Cortex of kidney (tissue), 1 donor: ENCODE measurements around the gene USP9X.
"Not testable (repeated sequence)": the region's sequence is repeated elsewhere in the genome, so short reads cannot be mapped to it uniquely, and the experiment has no call there.

Experiments used
- DNase-seq: peaks from one replicate; lab custom pipeline; 2025; lab: John Stamatoyannopoulos, UW

The USP9X gene

DNA sequence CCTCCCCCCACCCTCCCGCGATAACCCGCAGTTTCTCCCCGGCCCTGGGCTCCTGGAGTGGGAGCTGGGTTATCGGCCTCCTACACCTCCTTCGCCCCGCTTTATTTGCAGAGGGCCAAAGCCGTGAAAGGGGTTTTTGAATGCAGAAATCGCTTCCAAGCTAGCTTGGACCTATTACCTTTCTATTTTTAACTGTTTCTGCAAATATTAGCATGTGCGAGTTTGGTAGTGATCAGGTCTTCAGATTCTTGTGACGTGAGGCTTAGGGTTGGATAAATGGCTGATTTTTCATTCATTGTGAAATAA, 1.3 kb downstream of the USP9X start:
- no peak for DNase-seq

DNA sequence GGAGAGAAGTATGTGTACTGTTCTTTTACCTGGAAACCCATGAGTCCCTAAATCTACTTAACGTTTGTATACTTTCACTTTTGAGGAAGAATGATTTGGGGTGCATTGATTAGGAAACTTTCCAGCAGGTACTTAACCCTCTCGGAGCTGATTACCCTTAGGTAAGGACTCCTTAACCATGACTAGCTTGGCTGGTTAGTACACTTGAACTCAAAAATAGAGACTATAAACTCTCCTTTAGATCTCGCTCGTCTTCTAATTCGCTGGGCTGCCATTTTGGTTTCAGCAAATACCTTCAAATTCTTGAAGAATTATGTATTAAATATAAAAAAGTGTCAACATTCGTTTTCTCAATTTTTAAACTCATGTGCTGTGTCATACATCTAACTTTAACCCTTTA, 2.0 kb downstream of the USP9X start:
- no peak for DNase-seq

DNA sequence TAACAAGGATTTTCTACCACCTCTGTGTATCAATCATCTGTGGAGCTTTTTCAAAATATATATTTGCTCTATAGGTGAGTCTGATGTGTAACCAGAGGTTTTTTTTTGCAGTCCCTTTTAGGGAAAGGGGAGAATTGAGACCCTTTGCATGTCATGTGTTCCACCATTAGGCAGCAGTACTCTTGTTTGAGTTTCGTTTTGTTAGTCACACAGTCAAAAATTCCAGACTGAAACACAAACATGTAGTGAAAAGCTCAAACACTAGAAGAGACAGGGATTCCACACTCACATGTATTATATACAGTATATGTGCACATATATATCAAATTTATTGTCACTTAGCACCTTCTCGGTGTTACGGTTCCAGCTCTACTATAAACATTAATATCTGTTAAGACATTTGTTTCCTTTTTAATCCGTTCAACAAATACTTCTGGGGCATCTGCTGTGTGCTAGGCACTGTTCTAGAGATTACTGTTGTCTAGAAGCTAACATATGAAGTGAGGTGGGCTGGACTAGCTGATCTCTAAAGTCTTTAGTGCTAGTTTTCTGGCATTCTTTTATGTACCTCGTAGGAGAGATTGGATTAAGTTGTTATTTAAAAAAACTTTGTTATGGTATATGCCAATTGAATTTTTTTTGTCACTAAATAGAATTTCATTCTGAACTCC, 5.5 kb downstream of the USP9X start:
- DNase-seq: no peak

DNA sequence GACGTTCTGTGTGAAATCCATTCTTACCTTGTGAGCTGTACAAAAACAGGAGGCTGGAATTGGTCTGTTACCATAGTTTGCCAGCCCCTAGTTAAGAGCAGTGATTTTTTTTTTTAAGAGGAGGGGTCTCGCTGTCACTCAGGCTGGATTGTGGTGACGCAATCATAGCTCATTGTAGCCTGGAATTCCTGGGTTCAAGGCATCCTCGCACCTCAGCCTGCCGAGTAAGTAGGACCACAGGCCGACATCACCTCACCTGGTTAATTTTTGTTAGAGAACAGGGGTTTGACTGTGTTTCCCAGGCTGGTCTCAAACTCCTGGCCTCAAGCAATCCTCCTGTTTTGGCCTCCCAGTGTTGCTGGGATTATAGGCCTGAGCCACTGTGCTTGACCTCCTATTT, 7.5 kb downstream of the USP9X start:
- no peak for DNase-seq

DNA sequence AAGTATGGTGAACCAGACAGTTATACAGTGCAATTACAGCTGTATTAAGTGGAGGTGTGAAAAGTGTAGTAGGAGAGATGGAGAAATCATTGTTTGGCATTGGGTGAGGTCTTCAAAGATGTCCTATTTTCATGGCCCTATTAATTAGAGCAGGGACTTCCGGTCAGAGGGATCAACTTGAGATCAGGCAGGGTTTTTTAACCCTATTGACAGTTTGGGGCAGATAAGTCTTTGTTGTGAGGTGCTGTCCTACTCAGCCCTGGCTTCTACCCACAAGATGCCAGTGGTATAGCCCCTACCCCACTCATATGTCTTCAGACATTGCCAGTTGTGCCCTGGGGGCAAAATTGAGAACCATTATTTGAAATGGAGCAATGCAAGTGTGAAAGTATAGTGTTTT, 9.9 kb downstream of the USP9X start:
- no peak for DNase-seq

DNA sequence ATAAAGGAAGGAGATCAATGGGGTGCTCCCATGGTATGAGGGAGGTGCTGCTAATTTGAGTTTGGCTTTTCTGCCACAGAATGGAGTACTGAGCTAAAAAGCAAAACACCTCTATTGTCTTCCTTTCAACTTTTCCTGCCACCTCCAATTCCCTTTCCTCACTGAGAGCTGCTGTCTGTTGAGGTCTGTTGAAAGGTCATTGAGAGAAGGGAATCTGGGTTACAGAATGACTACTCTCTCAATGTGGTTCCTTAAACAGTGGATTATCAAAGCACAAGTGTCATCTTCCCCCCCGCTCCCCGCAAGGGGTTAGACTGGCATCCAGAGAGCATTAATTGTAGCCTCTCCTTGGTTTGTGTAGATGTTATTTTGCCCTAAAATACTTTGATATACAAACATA, 10.7 kb downstream of the USP9X start:
- DNase-seq: no peak

DNA sequence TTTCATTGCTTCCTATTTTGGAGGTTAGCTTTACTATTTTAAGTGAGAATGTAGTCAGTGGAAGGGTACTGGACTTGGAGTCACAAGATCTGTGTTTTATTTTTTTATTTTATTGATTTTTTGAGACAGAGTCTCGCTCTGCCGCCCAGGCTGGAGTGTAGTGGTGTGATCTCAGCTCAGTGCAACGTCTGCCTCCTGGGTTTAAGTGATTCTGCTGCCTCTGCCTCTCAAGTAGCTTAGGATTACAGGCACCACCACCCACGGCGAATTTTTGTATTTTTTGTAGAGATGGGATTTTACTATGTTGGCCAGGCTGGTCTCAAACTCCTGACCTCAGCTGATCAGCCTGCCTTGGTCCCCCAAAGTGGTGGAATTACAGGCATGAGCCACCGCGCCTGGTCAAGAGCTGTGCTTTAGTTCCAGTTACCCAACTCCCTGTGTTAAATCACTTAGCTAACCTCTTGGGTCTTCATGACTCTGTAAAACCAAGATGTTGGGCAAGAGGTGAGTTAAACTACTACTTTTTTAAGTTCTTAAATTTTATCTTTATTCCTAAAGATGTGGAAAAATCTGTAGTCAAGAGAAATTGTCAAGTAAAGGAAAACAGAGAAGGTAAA, 11.2 kb downstream of the USP9X start:
- no peak for DNase-seq

DNA sequence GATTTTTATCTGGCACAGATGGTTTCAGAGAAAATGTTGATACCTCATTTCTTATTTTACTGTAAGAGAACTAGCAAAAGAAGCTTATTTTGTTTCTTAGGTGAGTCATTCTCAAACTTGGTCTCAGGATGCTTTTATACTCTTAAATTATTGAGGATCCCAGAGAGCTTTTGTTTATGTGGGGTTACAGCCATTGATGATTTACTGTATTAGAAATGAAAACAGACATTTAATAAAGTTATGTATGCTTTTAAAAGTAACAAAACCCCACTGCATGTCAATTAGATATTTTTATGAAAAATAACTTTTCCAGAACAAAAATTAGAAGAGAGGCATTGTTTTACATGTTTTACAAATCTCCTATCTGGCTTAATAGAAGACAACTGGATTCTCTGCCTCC, 12.1 kb downstream of the USP9X start:
- DNase-seq: no peak

DNA sequence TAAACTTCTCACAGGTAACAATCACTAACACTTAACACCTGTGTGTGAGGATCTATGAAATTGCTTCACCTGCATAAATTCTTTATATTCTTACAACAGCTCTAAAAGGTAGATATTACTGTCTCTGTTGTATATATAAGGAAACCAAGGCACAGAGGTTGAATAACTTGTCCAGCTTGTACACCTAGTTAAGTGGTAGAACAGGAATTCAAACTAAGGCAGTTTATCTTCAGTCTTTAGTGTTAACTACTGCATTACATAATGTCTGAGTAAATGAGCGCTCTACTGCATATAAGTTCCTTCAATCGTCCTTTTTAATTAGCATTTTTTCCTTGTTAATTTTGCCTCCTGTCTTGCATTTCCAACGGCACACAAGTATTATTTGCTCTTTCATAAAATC, 15.0 kb downstream of the USP9X start:
- DNase-seq: no peak

DNA sequence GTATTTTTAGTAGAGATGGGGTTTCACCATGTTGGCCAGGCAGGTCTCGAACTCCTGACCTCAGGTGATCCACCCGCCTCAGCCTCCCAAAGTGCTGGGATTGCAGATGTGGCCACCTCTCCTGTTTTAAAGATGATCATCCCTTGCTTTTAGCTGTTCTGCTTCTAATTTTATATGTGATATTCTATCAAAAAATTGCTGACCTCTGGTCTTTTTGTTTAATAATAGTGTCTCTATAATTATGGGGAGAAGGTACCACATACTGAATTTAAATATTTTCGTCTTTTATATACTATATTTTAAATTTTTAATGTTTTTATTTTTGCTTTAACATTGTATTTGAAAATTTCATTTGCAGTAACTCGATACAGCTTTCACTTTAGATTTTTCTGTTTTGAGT, 15.6 kb downstream of the USP9X start:
- no peak for DNase-seq

DNA sequence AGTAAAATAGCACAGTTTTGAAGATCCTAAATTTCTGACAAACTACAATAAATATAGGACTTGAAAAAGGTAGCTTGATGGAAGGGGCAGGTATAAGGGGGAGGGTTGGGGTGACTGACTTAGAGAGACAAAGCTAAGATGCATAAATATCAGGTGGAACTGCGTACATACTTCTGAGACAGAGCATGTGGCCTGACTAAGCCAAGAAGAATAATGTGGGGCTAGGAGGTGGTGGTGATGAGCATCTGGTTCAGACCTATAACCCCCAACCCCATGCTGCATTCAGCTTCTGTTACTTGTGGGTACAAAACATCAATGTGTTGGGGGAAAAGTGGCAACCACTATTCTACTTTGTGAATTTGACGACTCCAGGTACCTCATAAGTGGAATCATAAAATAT, 19.8 kb downstream of the USP9X start:
- no peak for DNase-seq

DNA sequence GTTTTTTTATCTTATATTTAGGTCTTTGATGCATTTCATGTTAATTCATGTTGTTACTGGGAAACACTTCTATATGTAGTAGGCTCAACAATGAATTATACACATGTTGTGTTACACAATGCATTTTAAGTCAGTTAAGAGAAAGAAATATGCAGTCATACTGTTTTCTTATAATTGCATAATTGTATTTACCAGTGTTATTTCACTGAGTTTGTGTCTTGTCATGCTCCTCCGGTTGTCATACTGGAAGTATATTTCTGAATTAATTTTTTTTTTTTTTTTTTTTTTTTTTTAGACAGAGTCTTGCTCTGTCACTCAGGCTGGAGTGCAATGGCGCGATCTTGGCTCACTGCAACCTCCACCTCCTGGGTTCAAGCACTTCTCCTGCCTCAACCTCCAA, 21.0 kb downstream of the USP9X start:
- DNase-seq: not testable (repeated sequence)

DNA sequence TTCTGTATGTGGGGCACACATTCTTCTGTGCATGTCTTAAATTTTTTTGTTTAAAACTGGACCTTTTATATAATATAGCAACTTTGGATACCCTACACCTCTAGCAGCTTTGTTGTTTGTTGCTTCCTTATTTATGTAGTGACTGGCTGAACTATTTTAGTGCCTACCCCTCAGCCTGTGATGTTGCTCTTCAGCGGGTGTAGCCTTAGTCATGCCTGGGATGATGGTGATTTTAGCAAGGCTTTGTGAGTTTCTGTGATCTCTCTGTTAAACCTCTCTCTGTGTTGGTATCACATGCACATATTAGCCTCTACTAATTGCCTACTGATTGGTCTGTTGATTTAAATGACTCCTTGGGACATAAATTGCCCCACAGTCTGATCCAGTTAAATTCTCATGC, 22.8 kb downstream of the USP9X start:
- no peak for DNase-seq

DNA sequence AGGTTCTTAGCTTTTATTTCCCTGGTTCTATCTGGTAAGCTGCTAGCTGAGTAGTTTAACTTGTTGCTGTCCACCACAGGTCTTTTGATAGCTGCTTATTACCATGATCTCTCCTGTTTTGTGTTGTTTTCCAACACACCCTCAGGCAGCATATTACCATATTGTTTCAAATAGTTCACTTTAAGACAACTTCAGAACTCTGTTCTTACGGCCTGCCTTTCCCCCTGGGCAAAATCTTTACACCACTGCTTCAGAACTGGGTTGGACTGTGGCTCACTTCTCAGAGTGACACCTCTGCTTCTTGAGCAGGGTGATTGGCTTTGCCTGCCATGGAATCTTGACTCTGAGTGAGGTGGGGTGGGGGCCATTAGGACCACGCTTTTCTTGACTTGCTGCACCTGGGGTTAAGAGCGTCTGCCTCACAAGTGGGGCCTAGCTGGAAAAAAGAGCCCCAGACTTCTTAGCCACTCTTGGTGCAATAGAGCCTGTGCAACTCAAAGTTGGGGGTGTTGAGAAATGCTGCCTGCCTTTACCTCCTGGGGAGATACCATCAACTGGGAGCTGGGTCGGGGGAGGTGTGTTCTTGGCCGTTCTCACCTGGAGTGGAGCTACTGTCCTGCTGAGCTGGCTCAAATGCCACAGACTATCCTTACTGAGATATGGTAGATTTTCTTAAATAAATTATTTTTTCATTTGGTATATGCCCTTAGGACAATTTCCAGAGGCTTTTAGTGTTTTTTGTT, 23.4 kb downstream of the USP9X start:
- DNase-seq: no peak

DNA sequence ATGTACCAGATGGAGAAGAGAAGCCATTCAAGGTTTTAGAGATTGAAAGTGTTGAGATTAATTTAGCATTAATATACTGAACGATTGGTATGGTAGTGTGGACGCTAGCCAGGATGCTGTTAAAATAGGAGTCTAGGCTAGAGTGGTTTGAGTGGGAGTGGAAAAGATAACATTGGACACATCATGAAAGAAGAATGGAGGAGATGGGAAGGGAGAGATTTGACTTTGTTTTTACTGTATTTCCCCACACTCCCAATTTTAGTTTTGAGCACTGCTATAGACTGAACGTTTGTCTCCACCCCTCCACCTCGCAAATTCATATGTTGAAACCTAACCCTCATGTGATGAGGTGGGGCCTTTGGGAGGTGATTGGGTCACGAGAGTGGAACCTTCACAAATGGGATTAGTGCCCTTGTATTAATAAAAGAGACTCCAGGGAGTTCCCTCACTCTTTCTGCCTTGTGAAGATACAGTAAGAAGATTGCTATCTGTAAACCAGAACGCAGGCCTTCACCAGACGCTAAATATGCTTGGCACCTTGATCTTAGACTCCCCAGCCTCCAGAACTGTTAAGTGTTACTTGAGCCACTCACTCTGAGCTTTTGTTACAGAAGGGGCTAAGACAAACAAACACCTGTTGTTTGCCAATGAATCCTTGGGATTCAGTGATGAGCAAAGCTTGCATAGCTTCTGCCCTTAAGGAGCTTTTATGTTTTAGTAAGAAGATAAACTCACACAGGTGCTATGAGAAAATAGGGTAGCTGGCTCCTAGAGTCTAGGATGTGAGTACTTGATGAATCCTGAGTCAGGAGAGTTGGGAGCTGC, 25.8 kb downstream of the USP9X start:
- DNase-seq: no peak

DNA sequence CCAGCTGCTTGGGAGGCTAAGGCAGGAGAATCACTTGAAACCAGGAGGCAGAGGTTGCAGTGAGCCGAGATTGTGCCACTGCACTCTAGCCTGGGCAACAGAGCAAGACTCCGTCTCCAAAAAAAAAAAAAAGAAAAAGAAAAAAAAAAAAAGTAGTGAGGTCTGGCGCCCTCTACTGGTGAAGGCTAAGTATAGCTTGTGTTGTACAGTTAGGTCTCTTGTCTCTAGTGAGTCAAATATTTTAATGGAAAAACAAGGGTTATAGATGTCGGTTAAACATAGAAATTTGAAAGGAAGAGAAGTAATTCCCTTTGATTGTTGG, 29.8 kb downstream of the USP9X start:
- not testable (repeated sequence) for DNase-seq

DNA sequence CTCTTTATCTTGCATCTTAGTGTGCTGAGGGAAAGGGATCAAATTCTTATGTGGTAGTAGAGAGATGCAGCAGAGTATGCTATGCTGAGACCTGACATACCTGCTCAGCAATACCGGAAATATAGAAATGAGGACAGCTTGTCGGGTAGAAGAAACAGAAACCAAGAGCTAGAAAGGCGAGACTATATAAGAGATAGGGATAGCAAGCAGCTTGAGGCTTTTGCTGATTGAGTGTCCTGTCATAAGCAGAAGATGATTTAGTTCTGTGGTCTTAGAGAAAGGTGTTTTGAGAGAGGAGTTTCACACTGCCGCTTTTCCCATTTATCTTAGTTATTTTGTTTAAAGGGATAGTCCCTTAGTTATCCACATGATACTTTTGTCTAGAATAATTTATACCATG, 31.7 kb downstream of the USP9X start:
- no peak for DNase-seq

DNA sequence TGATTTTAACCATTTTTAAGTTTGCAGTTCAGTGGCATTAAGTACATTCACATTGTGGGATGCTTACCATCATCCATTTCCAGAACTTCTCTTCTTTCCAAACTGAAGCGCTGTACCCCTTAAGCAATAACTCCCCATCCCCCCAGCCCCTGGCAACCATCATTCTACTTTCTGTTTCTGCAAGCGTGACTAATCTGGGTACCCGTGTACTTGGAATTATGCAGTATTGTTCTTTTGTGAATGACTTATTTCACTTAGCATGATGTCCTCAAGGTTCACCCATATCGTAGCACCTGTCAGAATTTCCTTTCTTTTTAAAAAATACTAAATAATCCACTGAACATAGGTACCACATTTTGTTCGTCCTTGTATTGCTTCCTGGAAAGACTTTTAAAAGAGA, 32.9 kb downstream of the USP9X start:
- DNase-seq: no peak

DNA sequence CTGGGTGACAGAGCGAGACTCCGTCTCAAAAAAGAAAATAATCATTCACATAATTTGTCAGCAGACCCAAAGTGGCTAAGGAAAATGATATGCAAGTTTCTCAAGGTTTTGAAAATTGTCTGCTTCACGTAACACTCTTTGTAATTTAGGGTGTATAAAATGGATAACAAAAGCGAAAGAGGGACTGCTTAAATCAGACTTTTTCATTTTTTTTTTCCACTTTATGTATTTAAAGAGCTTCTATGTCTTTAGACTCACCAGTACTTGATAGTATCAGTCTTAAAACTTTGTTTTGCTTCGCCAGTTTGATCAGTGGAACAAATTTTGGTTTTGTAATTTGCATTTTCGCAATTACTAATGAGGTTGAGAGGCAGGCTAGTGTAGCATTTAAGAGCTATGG, 34.6 kb downstream of the USP9X start:
- DNase-seq: no peak

DNA sequence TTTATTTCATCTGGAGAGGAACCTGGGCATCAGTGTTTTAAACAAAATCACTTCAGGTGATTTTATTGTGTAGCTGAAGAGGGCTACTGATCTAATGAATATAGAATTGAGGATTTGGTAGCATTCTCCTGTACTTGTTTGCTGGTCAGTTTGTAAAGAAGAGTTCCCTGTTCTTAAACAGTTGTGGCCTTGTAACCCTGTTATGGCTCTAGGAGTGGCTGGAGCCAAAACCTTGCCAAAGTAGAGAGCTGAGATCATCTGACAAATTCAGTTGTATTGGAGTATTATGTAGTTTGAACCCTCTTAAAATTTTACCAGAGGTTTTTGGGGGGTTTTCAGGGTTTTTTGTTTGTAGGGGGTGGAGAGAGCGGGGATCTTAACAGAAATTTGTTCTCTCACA, 36.5 kb downstream of the USP9X start:
- DNase-seq: no peak

DNA sequence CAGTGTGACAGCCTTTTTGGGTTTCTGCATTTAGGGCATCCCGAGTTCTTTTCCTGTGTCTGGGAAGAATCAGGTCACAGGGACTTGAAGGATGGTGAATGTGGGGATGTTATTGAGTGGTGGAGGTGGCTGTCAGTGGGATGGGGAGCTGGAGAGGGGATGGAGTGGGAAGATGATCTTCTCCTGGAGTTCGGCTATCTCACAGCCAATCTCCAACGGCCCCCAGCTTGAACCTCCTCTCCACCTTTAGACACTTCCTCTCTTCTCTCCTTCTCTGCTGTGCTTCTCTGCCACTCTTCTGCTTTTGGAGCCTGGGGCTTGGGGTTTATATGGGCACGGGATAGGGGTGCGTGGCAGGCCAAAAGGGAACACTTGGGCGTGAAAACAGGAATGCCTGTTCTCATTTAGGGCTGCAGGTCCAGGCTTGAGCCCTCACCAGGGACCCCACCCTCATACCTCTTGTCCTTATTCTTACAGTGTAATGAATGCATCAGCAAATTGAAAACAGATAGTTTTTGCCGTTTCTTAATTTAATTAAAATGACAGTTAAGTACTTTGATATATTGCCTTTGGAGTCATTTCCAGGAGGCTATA, 37.5 kb downstream of the USP9X start:
- peak; percentile 4 for DNase-seq

DNA sequence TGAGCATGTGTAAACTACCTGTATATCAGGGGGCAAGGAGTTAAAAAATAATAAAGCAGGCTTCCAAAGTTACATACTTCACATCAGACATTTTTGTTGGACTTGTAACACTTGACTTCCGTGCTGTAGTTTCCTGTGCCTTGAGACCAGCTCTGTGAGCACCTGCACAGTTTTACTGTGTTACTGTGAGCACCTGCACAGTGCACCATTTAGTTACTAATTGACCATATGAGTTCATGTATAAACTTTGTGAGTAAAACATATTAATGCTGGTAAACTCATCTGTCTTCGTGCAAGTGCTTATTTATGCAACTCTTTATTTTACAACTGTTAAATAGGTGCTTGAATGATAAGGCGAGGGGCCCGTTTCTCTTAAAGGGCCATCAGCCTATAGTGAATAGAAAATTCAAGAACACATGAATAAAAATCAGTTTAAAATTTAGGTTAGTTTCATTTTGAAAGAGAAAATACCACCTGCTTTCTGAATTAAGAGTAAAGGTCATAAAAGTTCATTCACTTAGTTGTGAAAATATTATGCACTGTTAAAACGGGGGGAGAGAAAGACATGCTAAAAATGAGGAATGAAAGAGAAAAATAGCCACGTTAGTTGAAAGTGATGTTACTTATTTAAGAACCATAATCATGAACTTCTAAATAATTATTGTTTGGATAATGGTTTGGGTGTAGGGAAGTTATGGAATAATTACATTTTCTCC, 42.4 kb downstream of the USP9X start:
- no peak for DNase-seq
